Loucy (cell line): ENCODE results near the gene BRD8.

ENCODE experiments used
- H2AFZ ChIP-seq: fragments of 200-600 bp; sonication (generic); 2 replicates; pipeline ENCODE4 v1.6.0; 2016; ENCODE audit warnings: antibody characterized with exemption, mild to moderate bottlenecking, low read length, moderate library complexity
- H3F3A ChIP-seq: fragments of 200-600 bp; 2 replicates; pipeline ENCODE4 v1.6.0; 2016; ENCODE audit warnings: antibody characterized with exemption, low read depth, mild to moderate bottlenecking
- H3K27me3 ChIP-seq: fragments of 200-600 bp; sonication (generic); 2 replicates; pipeline ENCODE4 v1.6.1; 2014; ENCODE audit warnings: low read length, mild to moderate bottlenecking; ENCODE audit not compliant: insufficient read depth, poor library complexity, severe bottlenecking
- H3K36me3 ChIP-seq: fragments of 200-600 bp; sonication (generic); 2 replicates; pipeline ENCODE4 v1.6.1; 2016; ENCODE audit warnings: low read length; ENCODE audit not compliant: insufficient read depth
- H3K4me1 ChIP-seq: fragments of 200-600 bp; sonication (generic); 2 replicates; pipeline ENCODE4 v1.5.1; 2014; ENCODE audit warnings: low read length, mild to moderate bottlenecking; ENCODE audit not compliant: insufficient read depth, poor library complexity, severe bottlenecking
- H3K4me2 ChIP-seq: fragments of 200-600 bp; sonication (generic); 2 replicates; pipeline ENCODE4 v1.6.0; 2014; ENCODE audit warnings: antibody characterized with exemption, low read length, low read depth, mild to moderate bottlenecking; ENCODE audit not compliant: poor library complexity, severe bottlenecking
- H3K4me3 ChIP-seq: fragments of 200-600 bp; sonication (generic); 2 replicates; pipeline ENCODE4 v1.5.1; 2014; ENCODE audit warnings: low read length, mild to moderate bottlenecking, mixed read lengths; ENCODE audit not compliant: poor library complexity, severe bottlenecking
- H3K79me2 ChIP-seq: fragments of 200-600 bp; sonication (generic); 2 replicates; pipeline ENCODE4 v1.6.1; 2014; ENCODE audit warnings: low read length; ENCODE audit not compliant: insufficient read depth
- H3K9ac ChIP-seq: fragments of 200-600 bp; sonication (generic); 2 replicates; pipeline ENCODE4 v1.6.0; 2014; ENCODE audit warnings: mild to moderate bottlenecking, low read depth, low read length, moderate library complexity; ENCODE audit not compliant: poor library complexity, severe bottlenecking
- H3K9me2 ChIP-seq: fragments of 200-600 bp; sonication (generic); replicated peaks from 2 replicates; pipeline ENCODE4 v1.6.1; 2016; ENCODE audit warnings: low read depth, low read length, mixed read lengths
- H3K9me3 ChIP-seq: fragments of 200-600 bp; sonication (generic); 2 replicates; pipeline ENCODE4 v1.6.1; 2014; ENCODE audit warnings: mild to moderate bottlenecking, antibody characterized with exemption, low read length, low read depth; ENCODE audit not compliant: insufficient read depth
- H4K20me1 ChIP-seq: fragments of 200-600 bp; sonication (generic); 2 replicates; pipeline ENCODE4 v1.6.0; 2014; ENCODE audit warnings: antibody characterized with exemption, low read length, mild to moderate bottlenecking; ENCODE audit not compliant: insufficient read depth, poor library complexity, severe bottlenecking
- CTCF ChIP-seq: fragments of 200-600 bp; sonication (generic); conservative IDR thresholded peaks from 2 replicates; pipeline ENCODE4 v1.5.1; 2014; ENCODE audit warnings: mild to moderate bottlenecking, antibody characterized with exemption, low read length
- EZH2phosphoT487 ChIP-seq: fragments of 200-600 bp; IDR thresholded peaks from 2 replicates; pipeline ENCODE4 v1.6.1; 2018; ENCODE audit warnings: antibody characterized with exemption, mild to moderate bottlenecking, moderate library complexity, borderline replicate concordance

BRD8 gene

GRCh38 chr5:138091685-138092084 lies 86.7 kb downstream of the BRD8 start:
- Histone ChIP-seq H3F3A (0 out of 2 replicates have a peak, but pooled peaks cover 3% of the 10 kb centered on the region), H3K9ac (no peak overlapping the region), H4K20me1 (no peaks in the 10 kb centered on the region), H3K9me3 (no peaks in the 10 kb centered on the region), H3K4me2 (no peak overlapping the region), H3K4me1 (peaks cover 43% of the 10 kb centered on the region), H3K4me3 (no peak overlapping the region), H3K79me2 (no peaks in the 10 kb centered on the region), H3K9me2 (no peaks in the 10 kb centered on the region), H3K36me3 (no peaks in the 10 kb centered on the region), H3K27me3 (no peaks in the 10 kb centered on the region), H2AFZ (no peak overlapping the region)
- TF ChIP-seq EZH2phosphoT487, result no peak
- no peak for TF ChIP-seq CTCF
